ENCODE measurements around the gene ZNF507.
"Not testable (repeated sequence)": the region's sequence is repeated elsewhere in the genome, so short reads cannot be mapped to it uniquely, and the experiment has no call there.

The ZNF507 gene

DNA sequence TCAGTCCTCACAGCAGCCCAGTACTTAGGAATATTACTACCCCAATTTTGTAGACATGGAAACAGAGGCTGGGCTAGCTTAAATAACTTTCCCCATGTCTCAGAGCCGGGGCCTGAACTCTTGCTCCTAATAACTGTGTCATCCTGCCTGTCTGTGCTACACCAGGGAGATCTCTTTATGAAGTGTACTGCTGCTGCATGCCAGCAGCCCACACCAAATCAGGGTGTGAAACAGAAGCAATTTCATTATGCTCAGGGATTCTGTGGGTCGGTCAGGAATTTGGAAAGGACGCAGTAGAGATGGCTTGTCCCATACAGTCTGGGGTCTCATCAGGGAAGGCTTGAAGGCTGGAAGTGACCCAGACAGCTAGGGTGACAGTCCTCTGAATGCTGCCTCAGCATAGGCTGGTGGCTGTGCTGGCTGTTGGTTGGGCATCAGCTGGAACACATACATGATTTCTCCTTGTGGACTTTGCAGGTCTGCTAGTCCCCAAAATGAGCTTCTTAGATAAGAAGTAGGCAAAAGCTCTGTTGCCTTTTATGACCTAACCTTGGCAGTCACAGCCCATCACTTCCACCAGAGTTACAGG is 22.6 kb downstream of the ZNF507 start:
- Histone ChIP-seq H3K4me1 (ENCODE audit: control insufficient read depth, insufficient read depth, low read length, poor library complexity, severe bottlenecking) (peaks cover 3% of the 10 kb centered on the region), H3K27ac (ENCODE audit: low read depth, low read length, severe bottlenecking) (no peak overlapping the region), H3K36me3 (ENCODE audit: control insufficient read depth, insufficient read depth, low read length) (peaks cover 66% of the 10 kb centered on the region), H3K9me3 (ENCODE audit: control insufficient read depth, low read length) (peaks cover 8% of the 10 kb centered on the region), H3K4me3 (ENCODE audit: extremely low read depth, insufficient read depth, low read length, poor library complexity, severe bottlenecking) (no peak overlapping the region)
- 87 to 100% methylated on average over 2 to 3 of the region's 3 CpGs for WGBS, 2 experiments (ENCODE audit: insufficient coverage in 2 of 2)

GRCh38 chr19:32368787-32369186 is 23.4 kb downstream of the ZNF507 start:
- H3K36me3 ChIP-seq (ENCODE audit: control insufficient read depth, insufficient read depth, low read length) = peaks cover 60% of the 10 kb centered on the region
- peaks cover 9% of the 10 kb centered on the region for H3K4me1 ChIP-seq (ENCODE audit: control insufficient read depth, insufficient read depth, low read length, poor library complexity, severe bottlenecking)
- H3K27ac ChIP-seq (ENCODE audit: low read depth, low read length, severe bottlenecking) = no peak overlapping the region
- peaks cover 9% of the 10 kb centered on the region for H3K9me3 ChIP-seq (ENCODE audit: control insufficient read depth, low read length)
- WGBS, 2 experiments (ENCODE audit: insufficient coverage in 2 of 2) = 100% methylated on average over 1 to 2 of the region's 2 CpGs
- no peak overlapping the region for H3K4me3 ChIP-seq (ENCODE audit: extremely low read depth, insufficient read depth, low read length, poor library complexity, severe bottlenecking)

GRCh38 chr19:32372726-32373517 is 27.5 kb downstream of the ZNF507 start:
- H3K4me1 ChIP-seq (ENCODE audit: control insufficient read depth, insufficient read depth, low read length, poor library complexity, severe bottlenecking) = peaks cover 12% of the 10 kb centered on the region
- WGBS, 2 experiments (ENCODE audit: insufficient coverage in 2 of 2) = 93% methylated on average over 2 to 5 of the region's 7 CpGs
- peaks cover 71% of the 10 kb centered on the region for H3K36me3 ChIP-seq (ENCODE audit: control insufficient read depth, insufficient read depth, low read length)
- peak overlapping the region; percentile 99 for H3K27ac ChIP-seq (ENCODE audit: low read depth, low read length, severe bottlenecking)
- peaks cover 9% of the 10 kb centered on the region for H3K9me3 ChIP-seq (ENCODE audit: control insufficient read depth, low read length)
- no peak overlapping the region for H3K4me3 ChIP-seq (ENCODE audit: extremely low read depth, insufficient read depth, low read length, poor library complexity, severe bottlenecking)

- H3K36me3 ChIP-seq (ENCODE audit: control insufficient read depth, insufficient read depth, low read length) = peaks cover 78% of the 10 kb centered on the region
- peaks cover 12% of the 10 kb centered on the region for H3K4me1 ChIP-seq (ENCODE audit: control insufficient read depth, insufficient read depth, low read length, poor library complexity, severe bottlenecking)
- H3K27ac ChIP-seq (ENCODE audit: low read depth, low read length, severe bottlenecking) = peak overlapping the region; percentile 99
- H3K9me3 ChIP-seq (ENCODE audit: control insufficient read depth, low read length) = peaks cover 9% of the 10 kb centered on the region
- 52 to 60% methylated on average over 5 to 6 of the region's 10 CpGs for WGBS, 2 experiments (ENCODE audit: insufficient coverage in 2 of 2)
- no peak overlapping the region for H3K4me3 ChIP-seq (ENCODE audit: extremely low read depth, insufficient read depth, low read length, poor library complexity, severe bottlenecking)
Observed at GRCh38 chr19:32373585-32374295, 28.3 kb downstream of the ZNF507 start.

- Histone ChIP-seq H3K36me3 (ENCODE audit: control insufficient read depth, insufficient read depth, low read length) (peaks cover 75% of the 10 kb centered on the region), H3K27ac (ENCODE audit: low read depth, low read length, severe bottlenecking) (peak overlapping the region; percentile 99), H3K4me1 (ENCODE audit: control insufficient read depth, insufficient read depth, low read length, poor library complexity, severe bottlenecking) (peaks cover 12% of the 10 kb centered on the region)
- 80 to 100% methylated on average over 1 of the region's 3 CpGs for WGBS, 2 experiments (ENCODE audit: insufficient coverage in 2 of 2)
- not testable (repeated sequence) for H3K9me3 ChIP-seq (ENCODE audit: control insufficient read depth, low read length); H3K4me3 ChIP-seq (ENCODE audit: extremely low read depth, insufficient read depth, low read length, poor library complexity, severe bottlenecking)
Observed at GRCh38 chr19:32374362-32374761, 29.0 kb downstream of the ZNF507 start.

GRCh38 chr19:32377088-32377487 is 31.7 kb downstream of the ZNF507 start:
- not testable (repeated sequence) for H3K27ac ChIP-seq (ENCODE audit: low read depth, low read length, severe bottlenecking); H3K4me3 ChIP-seq (ENCODE audit: extremely low read depth, insufficient read depth, low read length, poor library complexity, severe bottlenecking); H3K9me3 ChIP-seq (ENCODE audit: control insufficient read depth, low read length)
- H3K4me1 ChIP-seq (ENCODE audit: control insufficient read depth, insufficient read depth, low read length, poor library complexity, severe bottlenecking) = peaks cover 12% of the 10 kb centered on the region
- H3K36me3 ChIP-seq (ENCODE audit: control insufficient read depth, insufficient read depth, low read length) = peaks cover 67% of the 10 kb centered on the region
- WGBS, 2 experiments (ENCODE audit: insufficient coverage in 2 of 2) = 92 to 96% methylated on average over 6 to 7 of the region's 9 CpGs

- Histone ChIP-seq H3K4me1 (ENCODE audit: control insufficient read depth, insufficient read depth, low read length, poor library complexity, severe bottlenecking) (no peaks in the 10 kb centered on the region), H3K4me3 (ENCODE audit: extremely low read depth, insufficient read depth, low read length, poor library complexity, severe bottlenecking) (no peak overlapping the region), H3K36me3 (ENCODE audit: control insufficient read depth, insufficient read depth, low read length) (peaks cover 70% of the 10 kb centered on the region), H3K27ac (ENCODE audit: low read depth, low read length, severe bottlenecking) (no peak overlapping the region), H3K9me3 (ENCODE audit: control insufficient read depth, low read length) (no peaks in the 10 kb centered on the region)
- WGBS, 2 experiments (ENCODE audit: insufficient coverage in 2 of 2) = 92 to 100% methylated on average over 3 of the region's 3 CpGs
Observed at GRCh38 chr19:32380269-32380668, 34.9 kb downstream of the ZNF507 start.

GRCh38 chr19:32387701-32388392 is 42.4 kb downstream of the ZNF507 start:
- H3K36me3 ChIP-seq (ENCODE audit: control insufficient read depth, insufficient read depth, low read length) = peaks cover 14% of the 10 kb centered on the region
- 87% methylated on average over 3 of the region's 7 CpGs; no CpG with 5 or more reads in 1 of the 2 experiments for WGBS, 2 experiments (ENCODE audit: insufficient coverage in 2 of 2)
- H3K27ac ChIP-seq (ENCODE audit: low read depth, low read length, severe bottlenecking) = no peak overlapping the region
- no peak overlapping the region for H3K4me3 ChIP-seq (ENCODE audit: extremely low read depth, insufficient read depth, low read length, poor library complexity, severe bottlenecking)
- H3K9me3 ChIP-seq (ENCODE audit: control insufficient read depth, low read length) = no peaks in the 10 kb centered on the region
- no peaks in the 10 kb centered on the region for H3K4me1 ChIP-seq (ENCODE audit: control insufficient read depth, insufficient read depth, low read length, poor library complexity, severe bottlenecking)

GRCh38 chr19:32388393-32388855 is 43.0 kb downstream of the ZNF507 start:
- Histone ChIP-seq H3K4me1 (ENCODE audit: control insufficient read depth, insufficient read depth, low read length, poor library complexity, severe bottlenecking) (no peaks in the 10 kb centered on the region), H3K36me3 (ENCODE audit: control insufficient read depth, insufficient read depth, low read length) (peaks cover 8% of the 10 kb centered on the region), H3K27ac (ENCODE audit: low read depth, low read length, severe bottlenecking) (no peak overlapping the region), H3K9me3 (ENCODE audit: control insufficient read depth, low read length) (no peaks in the 10 kb centered on the region), H3K4me3 (ENCODE audit: extremely low read depth, insufficient read depth, low read length, poor library complexity, severe bottlenecking) (no peak overlapping the region)
- 90 to 100% methylated on average over 2 of the region's 3 CpGs for WGBS, 2 experiments (ENCODE audit: insufficient coverage in 2 of 2)

DNA sequence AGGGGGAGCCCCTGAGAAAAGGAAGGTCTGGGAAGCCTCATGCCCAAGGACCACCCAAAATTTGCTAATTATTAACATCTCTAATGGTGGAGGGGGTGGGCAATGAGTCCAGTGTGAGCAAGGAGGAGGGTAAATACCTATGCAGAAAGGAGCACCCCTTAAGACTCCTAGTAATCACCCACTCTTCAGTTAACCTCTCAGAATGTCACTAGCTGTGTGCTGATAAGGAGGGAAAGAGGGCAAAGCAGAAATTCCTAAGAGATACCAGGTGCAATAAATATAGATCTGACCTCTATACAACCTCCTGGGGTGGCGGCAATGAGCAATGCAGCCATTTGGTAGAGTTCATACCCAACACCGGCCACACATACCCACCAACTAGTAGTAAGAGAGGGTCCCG is 47.5 kb downstream of the ZNF507 start:
- Histone ChIP-seq H3K4me3 (ENCODE audit: extremely low read depth, insufficient read depth, low read length, poor library complexity, severe bottlenecking) (no peak overlapping the region), H3K4me1 (ENCODE audit: control insufficient read depth, insufficient read depth, low read length, poor library complexity, severe bottlenecking) (no peaks in the 10 kb centered on the region), H3K9me3 (ENCODE audit: control insufficient read depth, low read length) (no peaks in the 10 kb centered on the region), H3K27ac (ENCODE audit: low read depth, low read length, severe bottlenecking) (no peak overlapping the region), H3K36me3 (ENCODE audit: control insufficient read depth, insufficient read depth, low read length) (peaks cover 4% of the 10 kb centered on the region)
- 100% methylated on average over 1 of the region's 3 CpGs for WGBS, 2 experiments (ENCODE audit: insufficient coverage in 2 of 2)

Measured in mesodermal cell (in vitro differentiated cells).